PC-3 (cell line): ENCODE results near the gene CROCC.

ENCODE experiments used
- EZH2phosphoT487 ChIP-seq: fragments of 300-600 bp; sonication (generic); IDR thresholded peaks from 2 replicates; pipeline ENCODE4 v1.6.1; 2018; ENCODE audit warnings: mild to moderate bottlenecking, antibody characterized with exemption, low read length, borderline replicate concordance
- TF ChIP-seq, protein P1 (sequence below): fragments of 300-600 bp; sonication (generic); conservative IDR thresholded peaks from 2 replicates; pipeline ENCODE4 v1.5.1; 2017; ENCODE audit warnings: antibody characterized with exemption, low read depth, mild to moderate bottlenecking, low read length

DNA sequence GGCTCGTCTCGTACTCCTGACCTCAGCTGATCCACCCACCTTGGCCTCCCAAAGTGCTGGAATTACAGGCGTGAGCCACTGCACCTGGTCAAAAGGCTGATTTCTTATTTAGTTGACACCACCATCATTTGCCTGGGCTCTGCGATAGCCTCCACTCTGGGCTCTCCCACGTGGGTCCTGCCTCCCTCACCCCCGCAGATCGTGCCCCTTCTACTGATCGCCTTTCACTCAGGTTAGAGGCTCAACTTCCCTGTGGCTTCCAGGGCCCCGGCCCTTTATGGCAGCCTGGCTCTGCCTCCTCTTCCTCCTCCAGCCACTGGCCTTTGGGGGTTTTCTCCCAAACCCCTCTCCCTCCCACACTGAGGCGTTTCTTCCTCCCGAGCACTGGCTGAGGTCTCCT lies 61.2 kb downstream of the CROCC start:
- TF ChIP-seq, protein P1, sequence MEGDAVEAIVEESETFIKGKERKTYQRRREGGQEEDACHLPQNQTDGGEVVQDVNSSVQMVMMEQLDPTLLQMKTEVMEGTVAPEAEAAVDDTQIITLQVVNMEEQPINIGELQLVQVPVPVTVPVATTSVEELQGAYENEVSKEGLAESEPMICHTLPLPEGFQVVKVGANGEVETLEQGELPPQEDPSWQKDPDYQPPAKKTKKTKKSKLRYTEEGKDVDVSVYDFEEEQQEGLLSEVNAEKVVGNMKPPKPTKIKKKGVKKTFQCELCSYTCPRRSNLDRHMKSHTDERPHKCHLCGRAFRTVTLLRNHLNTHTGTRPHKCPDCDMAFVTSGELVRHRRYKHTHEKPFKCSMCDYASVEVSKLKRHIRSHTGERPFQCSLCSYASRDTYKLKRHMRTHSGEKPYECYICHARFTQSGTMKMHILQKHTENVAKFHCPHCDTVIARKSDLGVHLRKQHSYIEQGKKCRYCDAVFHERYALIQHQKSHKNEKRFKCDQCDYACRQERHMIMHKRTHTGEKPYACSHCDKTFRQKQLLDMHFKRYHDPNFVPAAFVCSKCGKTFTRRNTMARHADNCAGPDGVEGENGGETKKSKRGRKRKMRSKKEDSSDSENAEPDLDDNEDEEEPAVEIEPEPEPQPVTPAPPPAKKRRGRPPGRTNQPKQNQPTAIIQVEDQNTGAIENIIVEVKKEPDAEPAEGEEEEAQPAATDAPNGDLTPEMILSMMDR, result no peak
- no peak for TF ChIP-seq EZH2phosphoT487
